ENCODE measurements around the gene PEX10.

Gene PEX10

GRCh38 chr1:2433196-2433595 is 20.8 kb upstream of the PEX10 start:
- H3K4me2 ChIP-seq (ENCODE audit: insufficient read depth, low read length) = no peak overlapping the region

GRCh38 chr1:2432441-2432844 is 20.1 kb upstream of the PEX10 start:
- no peak overlapping the region for H3K4me3 ChIP-seq (ENCODE audit: low read depth in 1 of 2, low read length in 2 of 2)
- H3K4me1 ChIP-seq (ENCODE audit: insufficient read depth, low read length) = no peaks in the 10 kb centered on the region
- H2AFZ ChIP-seq (ENCODE audit: low read depth, low read length) = no peak overlapping the region
- H3K27ac ChIP-seq (ENCODE audit: low read length) = no peak overlapping the region
- TF ChIP-seq CTCF (IDR thresholded peaks at IDR 0.05; ENCODE audit: borderline replicate concordance, extremely low read depth, low read length, poor library complexity, severe bottlenecking) = no peak
- ATAC-seq (ENCODE audit: insufficient read depth, low read depth) = no peak
- H3K79me2 ChIP-seq (ENCODE audit: insufficient read depth, low read length) = no peaks in the 10 kb centered on the region
- no peak for DNase-seq
- H4K20me1 ChIP-seq (ENCODE audit: insufficient read depth, low read length) = 0 out of 2 replicates have a peak, but pooled peaks cover 2% of the 10 kb centered on the region
- H3K27me3 ChIP-seq (ENCODE audit: insufficient read depth, low read length, poor library complexity) = no peaks in the 10 kb centered on the region
- no peaks in the 10 kb centered on the region for H3K9me3 ChIP-seq (ENCODE audit: insufficient read depth, low read length, severe bottlenecking)
- no peak overlapping the region for H3K4me2 ChIP-seq (ENCODE audit: insufficient read depth, low read length)
- H3K36me3 ChIP-seq (ENCODE audit: insufficient read depth, low read length) = no peaks in the 10 kb centered on the region
- H3K9ac ChIP-seq (ENCODE audit: low read depth, low read length) = no peak overlapping the region

More at GRCh38 chr1:2433196-2433595, 20.8 kb upstream of the PEX10 start:
- H3K9me3 ChIP-seq (ENCODE audit: insufficient read depth, low read length, severe bottlenecking) = no peaks in the 10 kb centered on the region
- DNase-seq (no peak), ATAC-seq (ENCODE audit: insufficient read depth, low read depth) (no peak)
- no peak overlapping the region for H3K9ac ChIP-seq (ENCODE audit: low read depth, low read length)
- H3K4me3 ChIP-seq (ENCODE audit: low read depth in 1 of 2, low read length in 2 of 2) = no peak overlapping the region
- no peak overlapping the region for H2AFZ ChIP-seq (ENCODE audit: low read depth, low read length)
- H3K27me3 ChIP-seq (ENCODE audit: insufficient read depth, low read length, poor library complexity) = no peaks in the 10 kb centered on the region
- H3K4me1 ChIP-seq (ENCODE audit: insufficient read depth, low read length) = no peaks in the 10 kb centered on the region
- TF ChIP-seq CTCF (IDR thresholded peaks at IDR 0.05; ENCODE audit: borderline replicate concordance, extremely low read depth, low read length, poor library complexity, severe bottlenecking) (no peak), EZH2 (IDR thresholded peaks at IDR 0.05; ENCODE audit: borderline replicate concordance, low read depth, low read length, severe bottlenecking) (no peak)
- no peaks in the 10 kb centered on the region for H3K36me3 ChIP-seq (ENCODE audit: insufficient read depth, low read length)
- no peak overlapping the region for H3K27ac ChIP-seq (ENCODE audit: low read length)
- H3K79me2 ChIP-seq (ENCODE audit: insufficient read depth, low read length) = no peaks in the 10 kb centered on the region
- peaks cover 2% of the 10 kb centered on the region; the same call in 1 of the 2 replicates for H4K20me1 ChIP-seq (ENCODE audit: insufficient read depth, low read length)

- H3K36me3 ChIP-seq (ENCODE audit: insufficient read depth, low read length) = no peaks in the 10 kb centered on the region
- DNase-seq (no peak), ATAC-seq (ENCODE audit: insufficient read depth, low read depth) (no peak)
- H3K27ac ChIP-seq (ENCODE audit: low read length) = no peak overlapping the region
- 0 out of 2 replicates have a peak, but pooled peaks cover 2% of the 10 kb centered on the region for H4K20me1 ChIP-seq (ENCODE audit: insufficient read depth, low read length)
- no peaks in the 10 kb centered on the region for H3K27me3 ChIP-seq (ENCODE audit: insufficient read depth, low read length, poor library complexity)
- no peak overlapping the region for H3K9ac ChIP-seq (ENCODE audit: low read depth, low read length)
- H3K4me3 ChIP-seq (ENCODE audit: low read depth in 1 of 2, low read length in 2 of 2) = no peak overlapping the region
- H2AFZ ChIP-seq (ENCODE audit: low read depth, low read length) = no peak overlapping the region
- H3K79me2 ChIP-seq (ENCODE audit: insufficient read depth, low read length) = no peaks in the 10 kb centered on the region
- no peak for TF ChIP-seq CTCF (IDR thresholded peaks at IDR 0.05; ENCODE audit: borderline replicate concordance, extremely low read depth, low read length, poor library complexity, severe bottlenecking)
- TF ChIP-seq EZH2 (IDR thresholded peaks at IDR 0.05; ENCODE audit: borderline replicate concordance, low read depth, low read length, severe bottlenecking) = no peak
- H3K4me2 ChIP-seq (ENCODE audit: insufficient read depth, low read length) = no peak overlapping the region
- no peaks in the 10 kb centered on the region for H3K4me1 ChIP-seq (ENCODE audit: insufficient read depth, low read length)
- no peaks in the 10 kb centered on the region for H3K9me3 ChIP-seq (ENCODE audit: insufficient read depth, low read length, severe bottlenecking)
Measured at GRCh38 chr1:2431518-2431917, 19.2 kb upstream of the PEX10 start.

GRCh38 chr1:2431103-2431502 is 18.7 kb upstream of the PEX10 start:
- H3K9me3 ChIP-seq (ENCODE audit: insufficient read depth, low read length, severe bottlenecking) = no peaks in the 10 kb centered on the region
- ATAC-seq (ENCODE audit: insufficient read depth, low read depth) (no peak), DNase-seq (no peak)
- no peak overlapping the region for H2AFZ ChIP-seq (ENCODE audit: low read depth, low read length)
- H3K4me2 ChIP-seq (ENCODE audit: insufficient read depth, low read length) = no peak overlapping the region
- 0 out of 2 replicates have a peak, but pooled peaks cover 2% of the 10 kb centered on the region for H4K20me1 ChIP-seq (ENCODE audit: insufficient read depth, low read length)
- H3K79me2 ChIP-seq (ENCODE audit: insufficient read depth, low read length) = no peaks in the 10 kb centered on the region
- H3K27me3 ChIP-seq (ENCODE audit: insufficient read depth, low read length, poor library complexity) = no peaks in the 10 kb centered on the region
- TF ChIP-seq EZH2 (IDR thresholded peaks at IDR 0.05; ENCODE audit: borderline replicate concordance, low read depth, low read length, severe bottlenecking) (no peak), CTCF (IDR thresholded peaks at IDR 0.05; ENCODE audit: borderline replicate concordance, extremely low read depth, low read length, poor library complexity, severe bottlenecking) (no peak)
- no peaks in the 10 kb centered on the region for H3K36me3 ChIP-seq (ENCODE audit: insufficient read depth, low read length)
- H3K9ac ChIP-seq (ENCODE audit: low read depth, low read length) = no peak overlapping the region
- no peak overlapping the region for H3K27ac ChIP-seq (ENCODE audit: low read length)
- H3K4me3 ChIP-seq (ENCODE audit: low read depth in 1 of 2, low read length in 2 of 2) = no peak overlapping the region
- H3K4me1 ChIP-seq (ENCODE audit: insufficient read depth, low read length) = no peaks in the 10 kb centered on the region

All from DND-41 (cell line).